ENCODE data around the gene KATNAL2. TPM values are rescaled to one million over a fixed set of nuclear protein-coding genes. Genes with fewer than 3 reads are reported as not detected.

KATNAL2 gene
- total and polyA plus RNA-seq, 4 experiments from 2014 or later, result 0.94 to 2.1 TPM; not detected in 2

Other genes starting within 250 kb of the KATNAL2 start
- gene ST8SIA5, start 160.5 kb upstream of the KATNAL2 start, total RNA-seq, result not detected
- gene ST8SIA5, start 160.5 kb upstream of the KATNAL2 start, polyA plus RNA-seq, result not detected
- gene PIAS2, start 95 bp upstream of the KATNAL2 start, total RNA-seq, result 10 to 100 TPM; 36.2 to 38.3 TPM
- gene PIAS2, start 95 bp upstream of the KATNAL2 start, polyA plus RNA-seq, result 10 to 100 TPM; 18.6 to 20.3 TPM
- not detected for gene ELOA2, start 118.0 kb downstream of the KATNAL2 start, total RNA-seq
- gene ELOA2, start 118.0 kb downstream of the KATNAL2 start, polyA plus RNA-seq, result not detected
- 10 to 100 TPM; 34.2 to 36.5 TPM for gene HDHD2, start 232.9 kb downstream of the KATNAL2 start, total RNA-seq
- 10 to 100 TPM; 40.5 to 62.6 TPM for gene HDHD2, start 232.9 kb downstream of the KATNAL2 start, polyA plus RNA-seq